KMS-11 (cell line): ENCODE results near the gene AQP1.

Experiments used
- H2AFZ ChIP-seq: fragments of 200-600 bp; sonication (generic); 2 replicates; pipeline ENCODE4 v1.6.1; 2016; ENCODE audit warnings: antibody characterized with exemption, mixed run types, low read depth
- H3K27ac ChIP-seq: fragments of 200-600 bp; sonication (generic); 2 replicates; pipeline ENCODE4 v1.6.1; 2016; ENCODE audit warnings: mild to moderate bottlenecking, mixed run types
- H3K27me3 ChIP-seq: fragments of 200-600 bp; sonication (generic); 2 replicates; pipeline ENCODE4 v1.6.1; 2017; ENCODE audit warnings: mild to moderate bottlenecking, low read depth, mixed run types, moderate library complexity; ENCODE audit not compliant: insufficient read depth
- H3K36me3 ChIP-seq: fragments of 200-600 bp; sonication (generic); 2 replicates; pipeline ENCODE4 v1.6.1; 2017; ENCODE audit warnings: mild to moderate bottlenecking, mixed run types; ENCODE audit not compliant: insufficient read depth
- H3K4me1 ChIP-seq: fragments of 200-600 bp; sonication (generic); 2 replicates; pipeline ENCODE4 v1.6.1; 2016; ENCODE audit warnings: mild to moderate bottlenecking, low read depth, mixed run types; ENCODE audit not compliant: poor library complexity, severe bottlenecking
- H3K4me2 ChIP-seq: fragments of 200-600 bp; sonication (generic); 2 replicates; pipeline ENCODE4 v1.7.0; 2016; ENCODE audit warnings: mild to moderate bottlenecking, mixed run types
- H3K4me3 ChIP-seq: fragments of 200-600 bp; sonication (generic); IDR thresholded peaks from 2 replicates; pipeline ENCODE4 v1.6.1; 2017; ENCODE audit warnings: low read depth, low read length, mixed read lengths; ENCODE audit not compliant: insufficient read depth
- H3K79me2 ChIP-seq: fragments of 200-600 bp; sonication (generic); 2 replicates; pipeline ENCODE4 v1.6.1; 2016; ENCODE audit warnings: low read depth, mixed run types; ENCODE audit not compliant: insufficient read depth
- H3K9ac ChIP-seq: fragments of 200-600 bp; sonication (generic); 2 replicates; pipeline ENCODE4 v1.6.1; 2016; ENCODE audit warnings: mild to moderate bottlenecking, mixed run types
- H4K20me1 ChIP-seq: fragments of 200-600 bp; sonication (generic); 2 replicates; pipeline ENCODE4 v1.6.1; 2016; ENCODE audit warnings: mild to moderate bottlenecking, mixed run types; ENCODE audit not compliant: insufficient read depth
- TF ChIP-seq, protein P1 (sequence below): fragments of 200-600 bp; sonication (generic); conservative IDR thresholded peaks from 2 replicates; pipeline ENCODE4 v1.6.1; 2017; ENCODE audit warnings: low read depth, mild to moderate bottlenecking, antibody characterized with exemption, low read length, moderate library complexity, mixed read lengths

AQP1 gene

DNA sequence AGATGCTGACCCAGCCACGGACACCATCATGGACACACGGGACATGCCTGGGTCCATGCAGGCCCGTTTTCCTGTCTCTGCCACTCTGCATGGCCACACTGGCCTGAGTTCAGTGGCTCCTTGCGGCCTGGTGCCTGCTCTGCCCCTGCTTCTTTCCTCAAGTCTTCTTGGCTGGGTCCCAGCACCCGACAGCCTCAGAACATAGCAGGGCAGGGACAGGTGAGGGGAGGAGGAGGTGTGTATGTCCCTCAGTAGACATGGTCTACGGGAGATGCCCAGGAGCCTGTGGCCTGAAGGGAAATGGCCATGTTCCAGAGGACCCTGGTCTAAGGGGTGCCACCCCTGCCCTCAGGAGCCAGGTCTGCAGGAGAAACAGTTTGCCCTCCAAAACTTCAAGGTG is 2.2 kb upstream of the AQP1 start:
- Histone ChIP-seq H3K9ac (no peak overlapping the region), H3K4me2 (no peak overlapping the region), H3K79me2 (no peaks in the 10 kb centered on the region), H3K4me3 (no peak overlapping the region), H3K27me3 (no peaks in the 10 kb centered on the region), H3K4me1 (no peaks in the 10 kb centered on the region), H2AFZ (no peak overlapping the region), H3K27ac (no peak overlapping the region), H3K36me3 (no peaks in the 10 kb centered on the region), H4K20me1 (no peaks in the 10 kb centered on the region)
- TF ChIP-seq, protein P1, sequence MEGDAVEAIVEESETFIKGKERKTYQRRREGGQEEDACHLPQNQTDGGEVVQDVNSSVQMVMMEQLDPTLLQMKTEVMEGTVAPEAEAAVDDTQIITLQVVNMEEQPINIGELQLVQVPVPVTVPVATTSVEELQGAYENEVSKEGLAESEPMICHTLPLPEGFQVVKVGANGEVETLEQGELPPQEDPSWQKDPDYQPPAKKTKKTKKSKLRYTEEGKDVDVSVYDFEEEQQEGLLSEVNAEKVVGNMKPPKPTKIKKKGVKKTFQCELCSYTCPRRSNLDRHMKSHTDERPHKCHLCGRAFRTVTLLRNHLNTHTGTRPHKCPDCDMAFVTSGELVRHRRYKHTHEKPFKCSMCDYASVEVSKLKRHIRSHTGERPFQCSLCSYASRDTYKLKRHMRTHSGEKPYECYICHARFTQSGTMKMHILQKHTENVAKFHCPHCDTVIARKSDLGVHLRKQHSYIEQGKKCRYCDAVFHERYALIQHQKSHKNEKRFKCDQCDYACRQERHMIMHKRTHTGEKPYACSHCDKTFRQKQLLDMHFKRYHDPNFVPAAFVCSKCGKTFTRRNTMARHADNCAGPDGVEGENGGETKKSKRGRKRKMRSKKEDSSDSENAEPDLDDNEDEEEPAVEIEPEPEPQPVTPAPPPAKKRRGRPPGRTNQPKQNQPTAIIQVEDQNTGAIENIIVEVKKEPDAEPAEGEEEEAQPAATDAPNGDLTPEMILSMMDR: no peak

DNA sequence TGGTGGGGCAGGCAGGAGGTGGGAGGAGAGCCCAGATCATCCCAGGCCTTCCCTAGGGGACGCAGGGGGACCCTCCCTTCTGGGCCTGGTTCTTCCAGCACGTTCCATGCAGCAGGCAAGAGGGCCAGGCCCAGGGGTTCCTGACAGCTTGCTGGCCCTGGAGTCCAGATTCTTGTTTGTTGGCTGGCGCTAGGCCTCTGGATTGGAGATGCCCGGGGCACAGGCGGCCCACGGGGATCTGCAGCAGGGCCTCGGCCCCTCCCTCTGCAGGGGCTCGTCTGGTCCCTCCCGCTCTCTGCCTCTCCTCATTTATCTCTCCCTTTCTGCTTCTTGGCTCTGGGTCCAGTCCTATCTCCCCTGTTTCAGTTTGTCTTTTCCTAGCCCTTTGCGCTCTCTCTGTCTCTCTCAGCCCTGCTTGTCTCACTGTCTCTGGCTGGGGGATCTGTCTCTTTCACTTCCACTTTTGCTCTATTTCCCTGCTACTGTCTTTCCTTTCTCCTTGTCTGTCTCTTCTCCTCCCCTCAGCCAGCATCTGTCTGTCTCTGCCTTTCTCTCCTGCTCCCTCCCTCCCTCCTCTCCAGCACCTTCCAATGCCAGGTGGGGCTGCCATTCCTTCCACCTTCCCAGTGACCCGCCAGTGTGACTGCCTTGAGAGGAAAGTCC is 1.1 kb upstream of the AQP1 start:
- H4K20me1 ChIP-seq: no peaks in the 10 kb centered on the region
- no peaks in the 10 kb centered on the region for H3K4me1 ChIP-seq
- no peaks in the 10 kb centered on the region for H3K27me3 ChIP-seq
- no peak overlapping the region for H3K27ac ChIP-seq
- no peaks in the 10 kb centered on the region for H3K36me3 ChIP-seq
- no peak overlapping the region for H3K4me3 ChIP-seq
- H2AFZ ChIP-seq: no peak overlapping the region
- H3K4me2 ChIP-seq: no peak overlapping the region
- H3K9ac ChIP-seq: no peak overlapping the region
- TF ChIP-seq, protein P1: no peak
- H3K79me2 ChIP-seq: no peaks in the 10 kb centered on the region

DNA sequence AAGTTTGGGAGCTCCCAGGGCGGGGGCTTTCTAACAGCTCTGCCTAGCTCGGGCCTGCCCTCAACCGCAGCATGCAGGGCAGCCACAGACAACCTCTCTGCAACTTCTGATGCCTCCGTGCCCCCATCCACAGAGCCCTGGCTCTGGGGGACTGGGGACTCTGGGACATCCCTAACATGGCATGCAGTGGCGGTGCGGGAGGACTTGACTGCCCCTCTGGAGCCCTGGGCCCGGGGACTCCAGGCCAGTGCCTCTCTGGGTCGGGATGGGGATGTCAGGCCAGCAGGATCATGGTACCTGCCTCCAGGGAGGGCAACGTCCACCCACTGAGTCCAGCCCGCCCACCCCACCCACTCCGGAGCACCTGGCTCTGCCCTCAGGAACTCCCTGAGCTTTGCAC is 520 bp upstream of the AQP1 start:
- Histone ChIP-seq H2AFZ (no peak overlapping the region), H3K4me2 (no peak overlapping the region), H3K27ac (no peak overlapping the region), H3K9ac (no peak overlapping the region), H3K27me3 (no peaks in the 10 kb centered on the region), H3K4me3 (no peak overlapping the region), H3K4me1 (no peaks in the 10 kb centered on the region), H3K36me3 (no peaks in the 10 kb centered on the region), H3K79me2 (no peaks in the 10 kb centered on the region), H4K20me1 (no peaks in the 10 kb centered on the region)
- TF ChIP-seq, protein P1: no peak

DNA sequence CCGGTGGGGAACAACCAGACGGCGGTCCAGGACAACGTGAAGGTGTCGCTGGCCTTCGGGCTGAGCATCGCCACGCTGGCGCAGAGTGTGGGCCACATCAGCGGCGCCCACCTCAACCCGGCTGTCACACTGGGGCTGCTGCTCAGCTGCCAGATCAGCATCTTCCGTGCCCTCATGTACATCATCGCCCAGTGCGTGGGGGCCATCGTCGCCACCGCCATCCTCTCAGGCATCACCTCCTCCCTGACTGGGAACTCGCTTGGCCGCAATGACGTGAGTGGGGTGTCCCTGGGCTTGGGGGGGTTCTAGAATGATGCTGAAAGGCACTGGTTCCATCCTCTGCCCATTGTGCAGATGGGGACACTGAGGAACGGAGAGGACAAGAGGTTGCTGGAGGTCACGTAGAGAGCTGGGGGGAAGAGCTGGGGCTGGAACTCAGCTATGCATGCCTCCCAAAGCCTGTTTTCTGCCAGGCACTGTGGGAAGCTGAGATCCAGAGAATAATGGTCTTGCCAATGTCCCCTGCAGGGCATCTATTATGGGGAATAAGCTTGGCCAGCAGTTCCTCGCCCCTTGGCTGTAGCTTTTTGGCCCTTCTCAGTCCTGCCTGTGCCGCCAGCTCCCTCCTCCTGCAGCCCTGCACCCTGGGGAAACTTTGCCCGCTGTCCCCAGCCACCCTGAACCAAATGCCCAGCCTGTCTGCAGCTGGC is 523 bp downstream of the AQP1 start:
- H3K4me1 ChIP-seq: no peaks in the 10 kb centered on the region
- H3K27ac ChIP-seq: no peak overlapping the region
- H3K4me3 ChIP-seq: no peak overlapping the region
- no peaks in the 10 kb centered on the region for H3K36me3 ChIP-seq
- no peak overlapping the region for H3K9ac ChIP-seq
- H3K79me2 ChIP-seq: no peaks in the 10 kb centered on the region
- H3K4me2 ChIP-seq: no peak overlapping the region
- TF ChIP-seq, protein P1: no peak
- H4K20me1 ChIP-seq: no peaks in the 10 kb centered on the region
- no peak overlapping the region for H2AFZ ChIP-seq
- H3K27me3 ChIP-seq: no peaks in the 10 kb centered on the region
